ENCODE data around the gene LRRN2.
"Not testable (repeated sequence)": the region's sequence is repeated elsewhere in the genome, so short reads cannot be mapped to it uniquely, and the experiment has no call there.

The LRRN2 gene

DNA sequence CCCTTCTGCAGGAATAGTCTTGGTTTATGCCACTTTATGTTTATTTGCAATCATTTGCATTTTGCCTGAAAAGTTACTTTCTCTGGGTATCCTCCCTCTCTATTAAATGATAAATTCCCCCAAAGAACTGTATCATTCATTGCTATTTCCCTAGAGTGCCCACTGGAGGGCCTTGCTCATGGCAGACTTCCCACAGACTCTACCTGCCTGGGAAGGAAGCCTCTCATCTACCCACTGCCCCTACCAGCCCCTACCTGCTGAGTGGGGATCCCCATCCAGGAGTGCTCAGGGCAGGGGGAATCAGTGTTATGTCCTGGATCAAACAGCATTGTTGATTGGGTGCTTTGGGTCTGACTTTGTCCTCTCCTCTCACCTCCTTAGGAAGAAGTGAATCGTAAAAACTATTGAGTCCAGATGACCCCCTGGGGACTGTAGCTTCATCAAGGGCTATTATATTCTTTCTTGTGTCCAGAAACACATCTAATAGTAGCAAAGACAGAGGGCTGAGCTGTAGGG is 6.8 kb upstream of the LRRN2 start:
- H3K9me3 ChIP-seq (ENCODE audit: low read length) = no peaks in the 10 kb centered on the region
- H3K9ac ChIP-seq (ENCODE audit: low read length) = no peak overlapping the region
- no peaks in the 10 kb centered on the region for H3K4me1 ChIP-seq (ENCODE audit: insufficient read depth, low read length, severe bottlenecking)
- H3K4me3 ChIP-seq (ENCODE audit: low read depth, low read length, poor library complexity, severe bottlenecking) = no peak overlapping the region
- no peak overlapping the region for H3K27ac ChIP-seq (ENCODE audit: low read depth, low read length, poor library complexity, severe bottlenecking)
- no peak overlapping the region for H2AFZ ChIP-seq (ENCODE audit: low read length)
- H4K20me1 ChIP-seq (ENCODE audit: insufficient read depth, low read length) = no peaks in the 10 kb centered on the region
- no peaks in the 10 kb centered on the region; the same call in 1 of the 2 replicates for H3K27me3 ChIP-seq (ENCODE audit: insufficient read depth, low read length)
- no peaks in the 10 kb centered on the region for H3F3A ChIP-seq (ENCODE audit: insufficient read depth, low read length)
- H3K9me2 ChIP-seq (ENCODE audit: low read depth, low read length) = no peaks in the 10 kb centered on the region
- no peaks in the 10 kb centered on the region for H3K36me3 ChIP-seq (ENCODE audit: insufficient read depth, low read length)
- TF ChIP-seq EZH2 (IDR thresholded peaks at IDR 0.05; ENCODE audit: borderline replicate concordance, low read length) = no peak
- TF ChIP-seq CTCF (IDR thresholded peaks at IDR 0.05; ENCODE audit: low read length) = peak; percentile 35; the same call in 1 of the 2 replicates
- H3K79me2 ChIP-seq (ENCODE audit: insufficient read depth, low read length) = no peaks in the 10 kb centered on the region
- no peak overlapping the region for H3K4me2 ChIP-seq (ENCODE audit: low read length)

DNA sequence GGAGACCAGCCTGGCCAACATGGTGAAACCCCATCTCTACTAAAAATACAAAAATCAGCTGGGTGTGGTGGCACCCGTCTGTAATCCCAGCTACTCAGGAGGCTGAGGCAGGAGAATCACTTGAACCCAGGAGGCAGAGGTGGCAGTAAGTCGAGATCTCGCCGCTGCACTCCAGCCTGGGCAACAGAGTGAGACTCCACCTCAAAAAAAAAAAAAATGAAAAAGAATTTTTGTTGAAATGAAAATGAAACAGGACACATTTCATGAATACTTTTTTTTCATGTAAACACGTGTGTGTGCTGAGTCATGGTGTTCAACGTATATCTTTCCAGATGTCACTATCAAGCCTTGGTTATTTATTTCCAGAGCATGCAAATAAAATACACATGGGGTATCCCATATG is 5.8 kb upstream of the LRRN2 start:
- not testable (repeated sequence) for H3K27me3 ChIP-seq (ENCODE audit: insufficient read depth, low read length); H3K79me2 ChIP-seq (ENCODE audit: insufficient read depth, low read length); H3K36me3 ChIP-seq (ENCODE audit: insufficient read depth, low read length); H3K9me2 ChIP-seq (ENCODE audit: low read depth, low read length); H3K4me1 ChIP-seq (ENCODE audit: insufficient read depth, low read length, severe bottlenecking); H3K9ac ChIP-seq (ENCODE audit: low read length); H3F3A ChIP-seq (ENCODE audit: insufficient read depth, low read length); H3K27ac ChIP-seq (ENCODE audit: low read depth, low read length, poor library complexity, severe bottlenecking); H2AFZ ChIP-seq (ENCODE audit: low read length); H3K4me3 ChIP-seq (ENCODE audit: low read depth, low read length, poor library complexity, severe bottlenecking); H4K20me1 ChIP-seq (ENCODE audit: insufficient read depth, low read length); H3K9me3 ChIP-seq (ENCODE audit: low read length); H3K4me2 ChIP-seq (ENCODE audit: low read length)

DNA sequence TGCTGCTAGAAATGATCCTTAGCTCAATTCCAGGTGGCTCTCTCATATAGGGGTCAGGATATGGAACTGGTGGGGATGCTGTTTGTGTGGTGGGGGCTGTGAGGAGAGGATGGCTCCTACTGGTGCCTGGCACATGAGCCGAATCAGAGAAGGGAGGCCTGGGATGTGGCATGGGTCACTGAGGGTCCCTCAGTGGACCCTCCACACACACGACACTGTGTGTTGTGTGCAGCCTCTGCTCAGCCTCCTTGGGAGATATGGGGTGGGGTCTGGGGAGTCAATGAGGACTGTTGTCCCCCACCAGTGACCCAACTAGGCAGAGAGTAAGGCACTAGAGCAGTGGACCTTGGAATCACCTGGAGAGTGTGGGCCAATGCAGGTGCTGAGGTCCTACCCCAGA is 3.2 kb upstream of the LRRN2 start:
- H3K9ac ChIP-seq (ENCODE audit: low read length) = no peak overlapping the region
- TF ChIP-seq EZH2 (IDR thresholded peaks at IDR 0.05; ENCODE audit: borderline replicate concordance, low read length) = no peak
- TF ChIP-seq CTCF (IDR thresholded peaks at IDR 0.05; ENCODE audit: low read length) = no peak
- no peaks in the 10 kb centered on the region for H3K79me2 ChIP-seq (ENCODE audit: insufficient read depth, low read length)
- no peaks in the 10 kb centered on the region for H3K36me3 ChIP-seq (ENCODE audit: insufficient read depth, low read length)
- H3K4me2 ChIP-seq (ENCODE audit: low read length) = no peak overlapping the region
- H3K4me3 ChIP-seq (ENCODE audit: low read depth, low read length, poor library complexity, severe bottlenecking) = no peak overlapping the region
- H3F3A ChIP-seq (ENCODE audit: insufficient read depth, low read length) = no peaks in the 10 kb centered on the region
- H3K4me1 ChIP-seq (ENCODE audit: insufficient read depth, low read length, severe bottlenecking) = no peaks in the 10 kb centered on the region
- H4K20me1 ChIP-seq (ENCODE audit: insufficient read depth, low read length) = no peaks in the 10 kb centered on the region
- no peak overlapping the region for H2AFZ ChIP-seq (ENCODE audit: low read length)
- no peaks in the 10 kb centered on the region; the same call in 1 of the 2 replicates for H3K27me3 ChIP-seq (ENCODE audit: insufficient read depth, low read length)
- H3K27ac ChIP-seq (ENCODE audit: low read depth, low read length, poor library complexity, severe bottlenecking) = no peak overlapping the region
- no peaks in the 10 kb centered on the region for H3K9me3 ChIP-seq (ENCODE audit: low read length)
- H3K9me2 ChIP-seq (ENCODE audit: low read depth, low read length) = no peaks in the 10 kb centered on the region

DNA sequence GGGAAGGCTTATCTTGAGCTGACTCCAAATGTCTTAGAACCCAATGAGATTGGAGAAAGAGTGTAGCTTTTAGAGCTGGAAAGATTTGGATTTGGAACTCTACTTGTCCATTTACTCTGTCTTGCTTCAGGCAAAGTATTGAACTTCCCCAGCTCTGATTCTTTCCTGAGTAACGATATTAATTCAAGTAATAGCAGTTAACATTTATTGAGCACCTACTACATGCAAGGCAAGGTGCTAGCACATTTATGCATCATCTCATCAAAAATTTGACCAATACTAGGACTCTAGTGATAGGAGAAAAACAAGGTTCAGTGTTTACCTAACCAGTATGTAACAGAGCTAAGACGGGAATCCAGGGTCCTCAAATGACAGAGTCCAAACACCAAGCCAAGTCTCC is 2.5 kb upstream of the LRRN2 start:
- Histone ChIP-seq H4K20me1 (ENCODE audit: insufficient read depth, low read length) (no peaks in the 10 kb centered on the region), H3K27ac (ENCODE audit: low read depth, low read length, poor library complexity, severe bottlenecking) (no peak overlapping the region), H3K79me2 (ENCODE audit: insufficient read depth, low read length) (no peaks in the 10 kb centered on the region), H3K27me3 (ENCODE audit: insufficient read depth, low read length) (no peaks in the 10 kb centered on the region; the same call in 1 of the 2 replicates), H3K4me1 (ENCODE audit: insufficient read depth, low read length, severe bottlenecking) (no peaks in the 10 kb centered on the region), H3K9me2 (ENCODE audit: low read depth, low read length) (no peaks in the 10 kb centered on the region), H2AFZ (ENCODE audit: low read length) (no peak overlapping the region), H3F3A (ENCODE audit: insufficient read depth, low read length) (no peaks in the 10 kb centered on the region), H3K36me3 (ENCODE audit: insufficient read depth, low read length) (no peaks in the 10 kb centered on the region), H3K4me2 (ENCODE audit: low read length) (no peak overlapping the region), H3K9me3 (ENCODE audit: low read length) (no peaks in the 10 kb centered on the region), H3K9ac (ENCODE audit: low read length) (no peak overlapping the region), H3K4me3 (ENCODE audit: low read depth, low read length, poor library complexity, severe bottlenecking) (no peak overlapping the region)
- TF ChIP-seq EZH2 (IDR thresholded peaks at IDR 0.05; ENCODE audit: borderline replicate concordance, low read length) = no peak
- TF ChIP-seq CTCF (IDR thresholded peaks at IDR 0.05; ENCODE audit: low read length) = no peak
